MM.1S (cell line): ENCODE results near the gene SEL1L3.

Source experiments
- CTCF ChIP-seq: fragments of 300-600 bp; sonication (generic); IDR thresholded peaks from 2 replicates; pipeline ENCODE4 v1.5.1; 2016; ENCODE audit warnings: antibody characterized with exemption, low read length, mixed read lengths
- EZH2 ChIP-seq: fragments of 300-600 bp; sonication (generic); optimal IDR thresholded peaks from 2 replicates; pipeline ENCODE3; 2017; ENCODE audit warnings: low read depth, mild to moderate bottlenecking, antibody characterized with exemption, low read length, mixed read lengths

GRCh38 chr4:25814301-25815136 is 48.3 kb downstream of the SEL1L3 start:
- TF ChIP-seq EZH2 (no peak), CTCF (no peak)
